T-helper 1 cell treated with Interleukin-12 subunit alpha and Interleukin-12 subunit beta and Interleukin-4 antibody, amounts not matched to agents 30 ng/mL and 1 ng/mL, for 36 hours (primary cell): Measurements from ENCODE around the gene NKIRAS2. TPM values are rescaled to one million over a fixed set of nuclear protein-coding genes. Genes with fewer than 3 reads are reported as not detected.

ENCODE experiments used
- intact Hi-C: fragments of 100-400 bp; cut with micrococcal nuclease; formaldehyde crosslinking; loops from one replicate; pipeline ENCODE4 v1.15.1; 2024
- total RNA-seq: library from RNA; stranded (reverse); gene quantifications from 2 replicates; pipeline ENCODE4 v1.2.3, GENCODE V29; 2022

NKIRAS2 gene
- total RNA-seq, 1 donor from 2014 or later: 29.1 TPM

DNA sequence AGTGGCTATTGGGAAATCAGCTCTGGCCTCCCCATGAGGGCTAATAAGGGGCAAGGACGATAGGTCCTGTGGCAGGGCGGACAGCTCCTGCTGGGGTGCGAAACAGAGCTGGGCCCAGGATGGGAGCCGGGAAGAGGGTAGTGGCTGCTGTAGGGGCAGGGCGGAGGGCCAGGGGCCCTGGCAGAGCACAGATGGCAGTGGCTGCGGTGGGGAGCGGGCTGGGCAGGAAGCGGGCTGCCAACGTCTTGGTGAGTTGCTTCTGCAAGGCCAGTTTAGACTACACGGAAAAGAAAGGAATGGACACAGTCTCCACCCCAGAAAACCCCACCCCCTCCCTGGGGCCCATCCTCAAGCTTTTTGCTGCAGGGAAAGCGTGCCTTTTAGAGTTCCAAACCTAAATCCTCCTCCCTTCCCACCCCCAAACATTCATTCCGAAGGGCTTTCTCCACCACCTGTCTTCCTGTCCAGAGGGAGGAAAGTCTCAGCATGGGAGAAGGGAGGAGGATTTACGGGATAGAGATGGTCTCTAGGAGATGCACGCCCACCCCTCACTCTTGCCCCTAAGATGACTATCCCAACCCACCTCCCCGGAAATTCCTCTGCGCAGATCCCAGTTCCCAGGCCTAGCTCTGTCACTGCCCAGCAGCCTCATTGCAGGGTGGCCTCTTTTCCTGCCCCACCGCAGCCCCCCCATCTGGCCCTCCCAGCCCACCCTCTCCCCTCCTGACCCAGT lies 7.1 kb downstream of the NKIRAS2 start:
- intact Hi-C loops: no loop called here

GRCh38 chr17:42027590-42027889 lies 7.7 kb downstream of the NKIRAS2 start:
- intact Hi-C loops: no loop called here

- intact Hi-C loops: no loop called here
Measured at GRCh38 chr17:42027961-42028790, 8.3 kb downstream of the NKIRAS2 start.

DNA sequence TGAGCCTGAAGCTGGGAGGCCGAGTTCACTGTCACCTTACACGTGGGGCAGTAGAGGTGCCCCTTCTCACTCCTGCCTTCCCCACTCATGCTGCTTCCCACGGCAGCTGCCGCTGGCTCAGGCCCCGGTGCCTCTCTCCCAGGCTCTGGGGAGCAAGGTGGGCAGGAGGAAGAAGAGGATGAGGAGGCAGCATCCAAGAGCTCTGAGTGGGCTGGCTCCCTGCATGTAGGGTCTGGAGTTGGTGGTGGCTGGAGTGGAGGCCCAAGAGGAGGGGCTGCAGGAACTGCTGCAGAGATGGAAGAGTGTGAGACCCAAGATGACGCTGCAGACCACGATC lies 8.9 kb downstream of the NKIRAS2 start:
- intact Hi-C loops: no loop called here

DNA sequence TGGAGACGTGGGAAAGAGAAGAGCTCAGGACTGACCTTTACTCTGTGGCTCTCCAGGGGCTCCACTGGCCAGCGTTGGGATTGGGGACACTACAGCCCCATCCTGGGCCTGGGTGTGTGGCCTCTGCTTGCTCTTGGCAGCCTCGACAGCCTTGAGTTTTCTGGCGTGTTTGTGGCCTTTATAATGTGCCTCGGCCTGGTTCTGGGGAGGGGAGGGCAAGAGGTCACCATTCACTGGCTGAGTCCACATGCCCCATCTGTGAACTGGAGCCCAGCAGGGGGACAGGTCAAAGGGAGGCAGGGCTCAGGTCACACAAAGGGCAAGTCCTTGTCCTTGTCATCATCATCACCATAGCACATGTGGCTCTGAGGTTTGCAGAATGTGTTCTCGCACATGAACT lies 11.7 kb downstream of the NKIRAS2 start:
- intact Hi-C loops: no loop called here

- intact Hi-C loops: no loop called here
Measured at GRCh38 chr17:42034059-42034458, 14.2 kb downstream of the NKIRAS2 start.

DNA sequence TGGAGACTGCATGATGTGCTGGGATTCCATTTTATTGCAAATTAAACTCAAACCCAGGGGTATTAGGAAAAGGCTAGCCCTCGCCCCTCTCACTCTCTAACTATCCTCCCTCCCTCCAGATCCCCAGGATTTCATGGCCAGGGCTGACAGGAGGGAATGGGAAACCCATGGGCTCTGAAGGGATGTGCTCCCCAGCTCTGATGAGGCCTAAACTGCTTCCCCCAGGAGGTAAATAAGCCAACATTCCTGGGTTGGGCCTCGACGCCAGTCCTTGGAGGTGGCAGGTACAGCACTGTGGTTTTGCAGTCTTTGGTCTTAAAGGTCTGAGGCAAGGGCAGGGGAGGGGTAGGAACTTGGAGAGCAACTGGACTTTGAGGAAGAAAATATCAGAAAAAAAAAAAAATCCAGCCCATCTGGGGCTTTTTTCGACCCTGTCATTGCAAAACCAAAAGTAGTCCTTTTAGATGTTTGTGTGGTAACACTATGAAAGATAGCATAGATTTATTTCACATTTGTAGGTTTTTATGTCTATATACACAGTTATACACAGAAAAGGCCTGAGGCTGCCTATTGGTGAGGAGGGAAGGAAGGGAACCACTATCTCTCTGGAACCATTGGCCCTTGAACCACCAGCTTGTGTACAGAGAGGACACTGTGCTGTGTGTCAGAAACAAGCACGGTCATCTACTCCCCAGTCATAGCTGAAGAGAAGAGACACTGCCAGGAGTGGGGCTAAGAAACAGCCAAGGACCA lies 18.5 kb downstream of the NKIRAS2 start:
- intact Hi-C loops: no loop called here

GRCh38 chr17:42039794-42040763 lies 20.2 kb downstream of the NKIRAS2 start:
- intact Hi-C loops: no loop called here

DNA sequence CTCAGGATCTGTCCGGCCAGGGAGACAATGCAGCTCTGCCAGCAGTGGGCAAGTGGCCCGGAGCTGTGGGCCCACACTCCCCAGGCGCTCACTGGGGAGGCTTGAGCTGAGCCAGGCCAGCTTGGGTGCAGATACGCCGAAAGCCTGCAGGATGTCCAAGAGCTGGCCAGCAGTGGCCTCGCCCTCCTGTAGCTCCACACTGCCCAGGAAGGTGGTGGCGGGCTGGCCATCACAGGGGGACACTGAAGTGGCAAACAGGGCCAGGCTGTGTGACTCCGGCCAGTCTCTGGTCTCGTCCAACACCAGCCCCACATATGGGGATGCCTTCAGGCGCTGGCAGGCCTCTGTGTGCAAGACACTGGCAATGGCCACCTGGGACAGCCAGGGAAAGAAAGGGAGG lies 20.9 kb downstream of the NKIRAS2 start:
- intact Hi-C loops: no loop called here

DNA sequence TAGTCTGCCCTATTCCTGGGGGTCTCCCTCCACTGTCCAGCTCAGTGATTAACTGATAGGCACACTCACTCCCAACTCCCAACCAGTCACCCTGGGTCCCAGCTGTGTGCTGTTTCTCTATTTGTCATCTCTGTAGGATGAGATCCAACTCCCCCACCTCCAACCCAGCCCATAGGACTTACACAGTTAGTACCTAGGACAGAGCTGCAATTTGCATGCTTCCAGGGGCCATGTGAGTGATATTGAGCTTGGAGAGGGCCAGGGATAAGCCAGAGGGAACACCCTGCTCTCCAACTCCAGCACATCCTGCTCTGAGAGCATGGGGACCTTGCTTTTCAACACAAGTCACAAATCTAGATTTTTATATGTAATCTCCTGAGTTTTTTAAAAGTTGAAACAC lies 21.7 kb downstream of the NKIRAS2 start:
- intact Hi-C loops: no loop called here

DNA sequence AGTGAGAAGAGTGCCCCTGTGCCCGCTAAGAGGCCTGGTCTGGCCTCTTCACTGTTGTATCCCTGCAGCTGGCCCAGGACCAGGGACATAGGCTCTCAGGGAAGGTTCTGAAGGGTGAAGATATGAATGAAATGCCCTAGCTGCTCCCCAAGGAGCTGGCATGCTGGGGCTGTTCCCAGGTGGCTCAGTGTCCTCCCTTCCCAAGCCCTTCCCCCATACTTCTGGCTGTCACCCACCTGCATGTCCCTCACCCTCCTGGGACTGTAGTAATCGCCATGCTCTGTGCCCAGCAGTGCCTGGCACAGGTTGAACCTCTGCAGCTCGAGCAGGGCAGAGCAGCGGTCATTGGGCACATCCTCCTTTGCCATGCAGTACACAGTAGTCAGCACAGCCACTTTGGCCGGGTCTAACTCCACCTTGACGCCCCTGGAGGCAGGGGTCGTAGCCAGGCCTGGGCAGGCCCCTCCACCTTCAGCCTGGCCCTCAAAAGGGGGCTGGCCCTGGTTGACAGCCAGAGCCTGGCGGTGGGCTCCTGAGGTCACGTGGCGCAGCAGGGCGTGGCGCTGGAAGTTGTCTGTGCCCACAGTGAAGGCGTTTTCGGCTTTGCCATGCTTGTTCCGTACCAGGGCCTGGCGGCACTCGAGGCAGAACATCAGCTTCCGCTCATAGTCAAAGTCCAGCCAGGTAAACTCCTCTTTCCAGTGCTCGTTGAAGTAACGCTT lies 22.9 kb downstream of the NKIRAS2 start:
- intact Hi-C loops: no loop called here

- intact Hi-C loops: no loop called here
Measured at GRCh38 chr17:42045719-42046118, 25.8 kb downstream of the NKIRAS2 start.

DNA sequence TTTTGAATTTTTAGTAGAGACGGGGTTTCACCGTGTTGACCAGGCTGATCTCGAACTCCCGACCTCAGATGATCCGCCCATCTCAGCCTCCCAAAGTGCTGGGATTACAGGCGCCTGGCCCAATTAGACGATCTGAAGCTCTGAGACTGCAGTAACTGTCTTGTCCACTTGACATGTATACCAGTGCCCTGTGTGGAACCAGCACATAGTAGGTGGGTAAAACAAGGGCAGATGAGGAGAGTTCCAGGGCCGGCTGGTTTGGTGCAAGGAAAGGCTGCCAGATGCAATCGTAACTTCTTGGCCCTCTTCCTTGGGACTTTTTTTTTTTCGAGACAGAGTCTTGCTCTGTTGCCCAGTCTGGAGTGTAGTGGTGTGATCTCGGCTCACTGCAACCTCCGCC lies 27.5 kb downstream of the NKIRAS2 start:
- intact Hi-C loops: no loop called here

- intact Hi-C loops: no loop called here
Measured at GRCh38 chr17:42049834-42050392, 30.0 kb downstream of the NKIRAS2 start.

GRCh38 chr17:42050393-42051012 lies 30.6 kb downstream of the NKIRAS2 start, which contains the start of gene C17orf113:
Gene C17orf113, minus strand, starts transcription at chr17:42050601. Its CDS starts 7,225 bp downstream, at chr17:42043376.
- intact Hi-C loops: no loop called here

DNA sequence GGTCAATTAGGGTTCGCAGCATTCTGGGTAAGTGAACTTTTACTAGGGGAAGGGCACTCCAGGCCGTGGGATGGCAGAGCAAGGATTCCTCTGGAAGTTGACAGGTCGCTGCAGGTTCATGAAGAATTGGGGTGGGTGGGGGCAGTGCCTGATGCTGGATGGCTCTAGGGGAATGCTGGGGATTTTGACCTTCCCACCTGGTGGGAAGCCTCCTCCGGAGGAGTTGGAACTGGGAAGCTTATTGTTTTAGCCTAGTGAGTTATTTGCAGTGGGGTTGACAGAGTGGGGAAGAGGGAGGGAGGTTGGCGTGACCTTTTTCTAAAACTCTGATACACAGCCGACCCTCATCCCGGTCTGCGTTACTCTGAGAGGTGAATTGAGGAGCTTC lies 31.1 kb downstream of the NKIRAS2 start:
- intact Hi-C loops: no loop called here

GRCh38 chr17:42051645-42052044 lies 31.8 kb downstream of the NKIRAS2 start:
- intact Hi-C loops: no loop called here

- intact Hi-C loops: no loop called here
Measured at GRCh38 chr17:42052346-42052877, 32.5 kb downstream of the NKIRAS2 start.

DNA sequence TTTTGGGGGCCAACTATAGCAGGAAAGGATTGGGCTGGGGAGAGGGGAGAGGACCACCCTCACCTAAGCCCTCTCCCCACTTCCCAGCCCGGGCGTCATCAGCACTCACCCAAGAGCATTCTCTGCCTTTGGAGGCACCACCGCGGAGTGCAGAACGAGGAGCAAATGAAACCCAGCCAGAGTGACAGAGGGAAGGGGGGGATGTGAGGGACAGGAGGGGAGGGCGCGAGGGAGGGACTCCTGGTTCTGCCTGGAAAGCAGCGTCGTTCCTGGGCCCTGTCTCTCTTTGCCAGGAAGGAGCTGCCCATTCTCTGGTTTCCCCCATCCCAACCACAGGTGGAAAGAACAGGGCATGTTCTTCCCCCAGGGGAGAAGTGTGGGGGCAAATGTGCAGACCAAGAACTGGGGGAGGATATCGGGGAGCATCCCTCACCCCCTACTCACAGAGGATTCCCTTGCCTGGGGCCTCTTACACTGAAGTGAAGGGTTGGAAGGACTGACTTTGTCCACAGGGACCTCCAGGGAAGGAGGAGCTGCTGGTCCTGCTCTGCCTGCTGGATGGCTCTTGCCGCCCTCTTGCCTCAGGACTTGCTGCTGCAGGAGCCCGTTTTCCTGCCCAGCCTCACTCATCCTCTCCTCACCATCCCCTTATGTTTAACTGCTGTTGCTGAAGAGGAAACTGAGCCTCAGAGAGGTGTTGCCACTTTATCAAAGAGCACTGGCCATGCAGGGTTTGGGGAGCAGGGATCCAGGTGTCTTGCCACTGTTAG lies 34.0 kb downstream of the NKIRAS2 start:
- intact Hi-C loops: no loop called here
